HG02973 (cell line): ENCODE measurements around the gene GALNTL6.
"Not testable (repeated sequence)": the region's sequence is repeated elsewhere in the genome, so short reads cannot be mapped to it uniquely, and the experiment has no call there.

Experiments
- ATAC-seq: cut with Tn5 transposase; IDR thresholded peaks from one replicate; pipeline ENCODE4 v1.9.1; 2021; ENCODE audit warnings: moderate library complexity; ENCODE audit not compliant: unreplicated experiment

The GALNTL6 gene

DNA sequence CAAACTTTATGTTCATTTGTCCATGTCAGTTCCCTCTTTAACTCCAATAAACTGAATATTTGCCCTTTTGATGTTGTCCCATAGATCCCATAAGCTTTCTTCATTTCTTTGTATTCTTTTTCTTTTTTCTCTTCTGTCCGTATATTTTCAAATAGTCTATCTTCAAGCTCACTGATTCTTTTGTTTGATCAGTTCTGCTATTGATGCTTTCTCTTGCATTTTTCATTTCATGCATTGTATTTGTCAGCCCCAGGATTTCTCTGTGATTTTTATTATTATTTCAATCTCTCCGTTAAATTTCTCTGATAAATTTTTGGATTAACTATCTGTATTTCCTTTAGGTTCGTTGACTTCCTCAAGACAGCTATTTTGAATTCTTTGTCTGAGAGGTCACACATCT lies 1082.5 kb downstream of the GALNTL6 start:
- no peak for ATAC-seq

DNA sequence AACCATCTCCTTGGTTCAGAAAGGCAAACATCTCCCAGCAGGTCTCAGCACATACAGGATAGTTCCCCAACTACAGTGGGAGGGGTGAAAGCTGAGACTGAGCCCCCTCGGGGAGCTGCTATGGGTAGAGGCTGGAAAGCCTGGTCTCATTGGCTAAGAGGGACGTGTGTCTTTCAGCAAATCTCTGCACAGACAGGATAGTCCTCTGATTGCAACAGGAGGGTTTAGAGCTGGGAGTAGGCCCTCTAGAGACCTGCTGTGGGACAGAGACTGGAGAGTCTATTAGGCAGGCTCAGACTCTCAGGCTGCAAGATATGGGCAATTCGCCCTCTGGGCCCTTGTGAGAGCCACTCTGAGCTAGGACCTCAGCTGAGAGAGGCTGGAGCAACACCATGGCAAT lies 1083.8 kb downstream of the GALNTL6 start:
- ATAC-seq = no peak

DNA sequence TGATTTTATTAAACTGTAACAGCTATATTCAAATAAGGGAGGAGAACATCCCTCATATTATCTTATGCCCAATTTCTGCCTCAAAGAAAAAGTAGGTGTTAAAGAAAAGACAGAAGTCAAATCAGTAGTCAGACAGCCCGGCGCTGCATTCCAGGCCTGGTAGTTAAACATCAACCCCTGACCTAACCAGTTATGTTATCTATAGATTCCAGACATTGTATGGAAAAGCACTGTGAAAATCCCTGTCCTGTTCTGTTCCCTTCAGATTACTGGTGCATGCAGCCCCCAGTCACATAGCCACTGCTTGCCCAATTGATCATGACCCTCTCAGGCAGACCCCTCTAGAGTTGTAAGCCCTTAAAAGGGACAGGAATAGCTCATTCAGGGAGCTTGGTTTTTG lies 1085.5 kb downstream of the GALNTL6 start:
- no peak for ATAC-seq

DNA sequence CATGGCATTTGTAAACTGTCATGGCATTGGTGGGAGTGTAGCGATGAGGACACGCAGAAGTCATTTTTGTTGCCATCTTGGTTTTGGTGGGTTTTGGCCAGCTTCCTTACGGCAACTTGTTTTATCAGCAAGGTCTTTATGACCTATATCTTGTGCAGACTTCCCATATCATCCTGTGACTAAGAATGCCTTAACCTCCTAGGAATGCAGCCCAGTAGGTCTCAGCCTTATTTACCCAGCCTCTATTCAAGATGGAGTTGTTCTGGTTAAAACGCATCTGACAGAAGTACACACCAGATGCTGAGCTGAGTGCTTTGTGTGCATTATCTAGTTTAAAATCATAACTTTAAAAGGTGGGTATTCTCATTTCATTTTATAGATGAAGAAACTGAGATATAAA lies 1086.7 kb downstream of the GALNTL6 start:
- ATAC-seq = no peak

DNA sequence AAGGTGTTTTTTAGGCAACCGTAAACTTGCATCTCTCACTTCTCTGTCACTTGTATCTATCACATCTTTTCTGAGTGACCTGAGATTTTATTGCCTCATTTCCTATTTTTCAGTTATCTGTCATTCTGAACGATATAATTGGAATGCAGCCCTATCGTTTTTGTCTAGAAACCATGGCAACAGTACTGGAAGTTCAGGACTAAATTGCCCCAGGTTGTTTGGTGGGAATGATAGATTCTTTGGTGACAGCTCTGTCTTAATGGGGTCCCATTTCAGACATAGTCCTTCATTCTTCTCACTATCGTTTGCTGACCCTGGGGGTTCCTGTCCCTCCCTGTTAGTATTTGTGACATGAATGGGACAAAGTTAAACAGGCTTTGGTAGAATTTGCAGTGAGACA lies 1087.7 kb downstream of the GALNTL6 start:
- no peak for ATAC-seq

DNA sequence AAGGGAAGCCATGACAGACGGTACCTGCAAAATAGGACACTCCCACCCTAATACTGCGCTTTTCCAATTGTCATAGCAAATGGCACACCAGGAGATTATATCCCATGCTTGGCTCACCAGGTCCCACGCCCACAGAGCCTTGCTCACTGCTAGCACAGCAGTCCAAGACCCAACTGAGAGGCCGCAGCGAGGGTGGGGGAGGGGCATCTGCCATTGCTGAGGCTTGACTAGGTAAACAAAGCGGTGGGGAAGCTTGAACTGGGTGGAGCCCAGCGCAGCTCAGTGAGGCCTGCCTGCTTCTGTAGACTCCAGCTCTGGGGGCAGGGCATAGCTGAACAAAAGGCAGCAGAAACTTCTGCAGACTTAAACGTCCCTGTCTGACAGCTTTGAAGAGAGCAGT lies 1099.3 kb downstream of the GALNTL6 start:
- ATAC-seq = not testable (repeated sequence)

DNA sequence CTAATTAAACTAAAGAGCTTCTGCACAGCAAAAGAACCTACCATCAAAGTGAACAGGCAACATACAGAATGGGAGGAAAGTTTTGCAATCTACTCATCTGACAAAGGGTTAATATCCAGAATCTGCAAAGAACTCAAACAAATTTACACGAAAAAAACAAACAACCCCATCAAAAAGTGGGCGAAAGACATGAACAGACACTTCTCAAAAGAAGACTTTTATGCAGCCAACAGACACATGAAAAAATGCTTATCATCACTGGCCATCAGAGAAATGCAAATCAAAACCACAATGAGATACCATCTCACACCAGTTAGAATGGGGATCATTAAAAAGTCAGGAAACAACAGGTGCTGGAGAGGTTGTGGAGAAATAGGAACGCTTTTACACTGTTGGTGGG lies 1104.2 kb downstream of the GALNTL6 start:
- ATAC-seq = not testable (repeated sequence)

DNA sequence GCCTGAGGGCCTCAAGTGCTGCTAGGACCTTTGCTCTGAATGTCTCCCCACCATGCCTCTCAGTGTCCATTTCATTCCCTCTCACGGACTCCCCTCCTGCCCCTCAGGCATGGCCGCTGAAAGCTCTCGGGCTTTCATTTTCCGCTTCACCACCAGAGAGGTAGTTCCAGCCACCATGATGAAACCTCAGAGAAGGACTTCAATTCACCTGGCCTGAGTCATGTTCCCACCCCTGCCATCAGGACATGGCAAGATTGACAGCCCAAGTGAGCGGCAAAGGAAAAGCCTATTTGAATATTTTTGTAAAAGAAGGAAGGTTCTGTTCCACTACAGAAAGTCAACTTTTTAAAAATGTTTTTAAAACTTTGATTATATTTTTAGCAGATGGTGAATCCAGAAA lies 1106.1 kb downstream of the GALNTL6 start:
- no peak for ATAC-seq

DNA sequence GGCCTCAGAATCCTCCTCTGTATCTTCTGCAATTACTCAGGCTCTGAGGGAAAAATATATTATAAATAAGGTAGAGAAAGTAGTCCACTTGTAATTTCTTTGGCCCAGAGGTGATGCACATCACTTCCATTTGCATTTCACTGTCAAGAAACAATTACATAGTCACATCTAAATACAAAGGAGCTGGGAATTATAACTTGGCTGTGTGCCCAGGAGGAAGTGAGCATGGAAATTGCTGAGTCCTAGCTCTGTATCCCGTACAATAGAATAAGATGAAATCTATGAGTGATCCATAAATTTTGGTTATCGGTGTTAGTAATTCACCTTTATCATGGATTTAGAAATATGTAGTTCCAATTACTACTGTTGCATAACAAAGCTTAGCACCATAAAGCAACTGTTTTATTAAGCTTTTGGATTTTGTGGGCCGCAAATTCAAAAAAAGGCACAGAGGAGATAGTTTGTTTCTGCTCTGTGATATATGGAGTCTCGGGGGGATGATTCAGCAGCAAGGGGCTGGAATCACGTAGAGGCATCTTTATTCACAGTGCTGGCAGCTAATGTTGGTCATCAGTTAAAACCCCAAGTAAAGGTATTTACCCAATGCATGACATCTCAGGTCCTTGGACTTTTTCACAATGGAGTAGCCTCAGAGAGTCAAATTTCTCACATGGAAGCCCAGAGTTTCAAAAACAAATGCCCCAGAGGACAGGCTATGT lies 1114.1 kb downstream of the GALNTL6 start:
- ATAC-seq = no peak

DNA sequence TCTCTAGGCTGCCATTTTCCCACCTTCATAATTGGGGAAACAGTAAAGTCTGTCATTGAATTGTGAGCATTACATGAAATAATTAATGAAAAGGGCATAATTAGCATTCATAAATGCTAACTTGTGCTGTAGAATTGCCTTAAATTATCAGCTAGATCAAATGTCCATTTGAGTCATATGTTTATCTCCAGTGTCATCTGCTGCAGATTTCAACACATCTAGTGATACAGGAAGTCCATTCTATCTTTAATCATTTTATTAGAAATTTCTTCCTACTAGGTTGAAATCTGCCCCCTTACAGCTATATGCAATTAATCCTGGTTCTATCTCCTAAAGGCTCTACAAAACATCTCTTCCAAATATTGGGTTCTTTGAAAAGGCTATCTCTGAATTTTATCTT lies 1115.1 kb downstream of the GALNTL6 start:
- ATAC-seq = no peak

DNA sequence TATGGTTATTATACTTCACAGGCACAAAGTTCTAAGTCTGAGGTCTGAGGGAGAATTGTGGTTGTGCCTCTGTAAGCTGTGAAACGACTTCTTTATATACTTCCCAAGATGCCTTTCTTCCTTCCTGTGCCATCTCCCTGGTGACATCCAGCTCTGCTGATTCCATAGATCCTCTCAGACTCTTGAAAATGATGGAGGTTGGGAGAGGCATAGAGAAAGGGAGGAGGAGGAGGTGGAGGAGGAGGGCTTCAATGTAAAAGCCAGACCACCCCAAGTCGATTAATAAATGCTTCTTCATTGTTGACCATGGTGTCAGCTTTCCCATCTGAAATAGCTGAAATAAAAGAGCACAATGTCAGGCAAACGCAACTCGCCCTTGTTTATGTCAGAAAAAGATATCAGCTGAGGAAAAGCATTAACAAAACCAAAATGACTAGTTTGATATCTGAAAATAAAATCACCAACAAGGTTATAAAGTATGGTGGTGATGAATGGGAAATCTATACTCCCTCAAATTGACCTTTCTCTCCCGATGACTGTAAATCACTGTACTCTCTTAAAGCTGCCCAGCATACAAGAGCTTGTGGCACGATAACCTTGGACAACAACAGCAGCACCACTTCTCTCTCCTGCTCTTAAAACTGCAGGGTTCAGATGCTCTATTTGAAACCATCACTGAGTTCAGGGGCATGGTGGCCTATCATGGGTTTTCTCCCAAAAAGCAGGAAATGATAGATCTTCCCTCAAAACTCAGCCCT lies 1125.0 kb downstream of the GALNTL6 start:
- ATAC-seq = no peak

DNA sequence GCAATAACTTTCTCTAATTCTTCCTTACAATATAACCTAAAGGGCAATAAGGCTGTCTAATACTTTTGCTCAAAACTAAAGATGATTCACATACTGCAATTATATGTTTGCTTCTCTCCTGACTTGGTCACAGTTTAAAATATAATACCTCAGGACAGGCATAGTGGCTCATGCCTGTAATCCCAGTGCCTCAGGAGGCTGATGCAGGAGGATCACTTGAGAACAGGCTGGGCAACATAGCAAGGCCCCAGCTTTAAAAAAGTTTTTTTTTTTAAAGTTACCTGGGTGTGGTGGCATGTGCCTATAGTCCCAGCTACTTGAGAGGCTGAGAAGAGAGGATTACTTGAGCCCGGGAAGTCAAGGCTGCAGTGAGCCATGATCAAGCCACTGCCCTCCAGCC lies 1125.7 kb downstream of the GALNTL6 start:
- ATAC-seq = no peak

DNA sequence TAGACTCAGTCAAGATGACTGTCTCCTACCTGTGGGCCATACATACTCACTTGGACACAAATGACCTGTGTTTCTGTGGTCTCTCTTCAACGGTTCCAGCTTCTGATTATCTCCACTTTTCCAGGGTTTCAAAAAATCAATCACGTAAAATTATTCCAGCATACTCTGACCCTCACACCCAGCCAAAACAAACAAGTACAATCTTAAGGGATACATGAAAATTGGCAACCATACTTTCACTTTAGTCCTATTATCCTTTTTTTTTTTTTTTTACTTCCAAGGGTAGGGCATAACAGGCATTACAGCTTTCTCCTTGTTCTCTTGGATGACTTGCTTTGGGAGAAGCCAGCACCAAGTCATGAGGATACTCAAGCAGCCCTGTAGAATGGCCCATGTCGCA lies 1129.6 kb downstream of the GALNTL6 start:
- ATAC-seq = no peak

DNA sequence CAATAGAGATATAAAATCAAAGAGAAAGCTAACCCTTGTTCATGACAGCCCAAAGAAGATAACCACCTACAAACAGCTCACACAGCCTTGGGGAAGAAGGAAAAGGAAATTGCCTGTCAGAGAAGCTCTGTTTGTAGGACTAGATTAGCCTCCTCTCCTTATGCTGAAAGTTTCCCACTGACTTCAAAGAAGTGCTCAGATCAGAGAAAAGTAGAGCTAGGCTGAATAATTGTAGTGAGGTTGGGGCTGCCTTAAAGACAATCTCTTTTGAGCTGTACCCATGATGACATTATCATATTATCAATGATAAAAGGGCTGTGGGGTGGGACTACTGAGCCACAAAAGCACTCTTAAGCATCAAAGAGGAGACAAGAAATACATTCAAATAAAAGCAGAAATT lies 1132.4 kb downstream of the GALNTL6 start:
- no peak for ATAC-seq

DNA sequence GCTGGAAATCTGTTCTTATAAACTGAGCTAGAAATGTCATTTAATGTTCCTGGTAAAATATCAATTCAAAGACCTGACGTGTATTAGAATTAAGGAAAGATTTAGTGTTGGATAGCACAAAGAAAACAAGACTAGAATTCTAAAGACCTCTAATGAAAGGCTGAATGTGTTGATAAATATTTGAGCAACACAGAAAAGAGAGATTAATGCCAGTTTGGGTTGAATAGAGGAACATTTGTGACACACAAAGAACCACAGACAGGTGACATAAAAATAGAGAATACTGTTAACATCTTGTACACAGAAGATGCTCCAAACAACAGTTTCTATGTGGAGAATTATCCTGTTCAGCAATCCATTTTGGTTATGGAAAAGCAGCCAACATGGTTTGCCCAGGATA lies 1133.3 kb downstream of the GALNTL6 start:
- no peak for ATAC-seq

DNA sequence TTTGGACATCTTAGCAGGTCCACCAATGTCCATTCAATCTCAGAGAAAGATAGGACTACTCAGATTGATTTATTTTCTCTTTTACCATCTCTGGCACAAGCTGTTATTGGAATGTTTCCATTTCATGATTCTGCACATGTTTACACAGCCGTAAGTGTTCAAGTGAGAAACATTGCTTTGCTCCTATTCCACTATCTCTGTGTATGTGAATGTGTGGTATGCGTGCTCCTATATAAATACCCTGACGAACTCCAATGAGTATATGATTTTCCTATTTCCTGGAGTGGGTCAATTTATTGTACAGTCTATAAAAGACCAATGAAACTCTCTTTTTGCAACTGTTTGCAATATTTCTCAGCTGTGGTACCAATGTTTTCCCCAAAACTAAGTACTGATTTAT lies 1134.4 kb downstream of the GALNTL6 start:
- ATAC-seq = no peak

DNA sequence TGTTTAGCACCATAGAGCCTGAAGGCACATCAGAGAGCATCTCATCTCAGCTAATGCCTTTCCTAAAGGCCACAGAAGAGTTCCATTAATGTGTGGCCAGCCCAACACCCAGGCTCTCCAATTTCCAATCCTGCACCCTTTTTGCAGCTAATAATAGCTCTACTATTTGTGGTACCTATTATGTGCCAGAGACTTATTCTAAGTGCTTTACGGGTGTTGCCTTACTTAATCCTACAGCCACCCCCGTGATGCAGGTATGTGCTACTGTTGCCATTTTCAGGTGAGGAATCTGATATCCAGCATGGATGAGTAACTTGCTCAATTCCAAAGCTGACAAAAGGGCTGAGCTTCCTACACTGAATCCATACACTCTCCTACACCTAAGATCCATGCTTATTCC lies 1137.8 kb downstream of the GALNTL6 start:
- no peak for ATAC-seq

DNA sequence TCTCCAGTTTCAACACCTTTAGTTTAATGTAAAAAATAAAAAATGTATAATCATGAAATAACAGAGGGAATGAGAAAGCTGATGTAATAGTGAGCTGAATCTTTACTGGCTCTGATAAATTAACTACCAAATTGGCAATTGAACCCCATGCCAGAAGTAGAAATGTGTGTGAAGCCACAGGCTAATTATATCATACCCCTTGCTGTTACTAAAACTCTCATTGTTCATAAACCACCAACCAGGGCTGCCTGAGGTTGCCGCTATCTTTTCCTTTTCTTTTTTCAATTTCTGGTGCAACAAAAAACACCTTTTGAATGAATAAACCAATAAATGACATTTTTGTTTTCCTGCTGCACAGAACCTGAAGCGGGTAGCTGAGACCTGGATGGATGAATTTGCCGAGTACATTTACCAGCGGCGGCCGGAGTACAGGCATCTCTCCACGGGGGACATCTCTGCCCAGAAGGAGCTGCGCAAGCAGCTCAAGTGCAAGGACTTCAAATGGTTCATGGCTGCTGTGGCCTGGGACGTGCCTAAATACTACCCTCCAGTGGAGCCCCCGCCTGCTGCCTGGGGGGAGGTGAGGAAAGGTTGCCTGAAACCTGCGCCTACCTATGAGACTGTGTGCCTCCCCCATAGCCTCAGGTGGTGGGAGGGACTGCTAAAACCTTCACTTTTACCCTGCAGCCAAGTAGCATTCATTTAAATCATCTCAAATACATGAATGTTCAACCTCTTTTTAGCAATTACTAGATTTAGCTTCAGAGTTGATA lies 1138.7 kb downstream of the GALNTL6 start:
- ATAC-seq = no peak

DNA sequence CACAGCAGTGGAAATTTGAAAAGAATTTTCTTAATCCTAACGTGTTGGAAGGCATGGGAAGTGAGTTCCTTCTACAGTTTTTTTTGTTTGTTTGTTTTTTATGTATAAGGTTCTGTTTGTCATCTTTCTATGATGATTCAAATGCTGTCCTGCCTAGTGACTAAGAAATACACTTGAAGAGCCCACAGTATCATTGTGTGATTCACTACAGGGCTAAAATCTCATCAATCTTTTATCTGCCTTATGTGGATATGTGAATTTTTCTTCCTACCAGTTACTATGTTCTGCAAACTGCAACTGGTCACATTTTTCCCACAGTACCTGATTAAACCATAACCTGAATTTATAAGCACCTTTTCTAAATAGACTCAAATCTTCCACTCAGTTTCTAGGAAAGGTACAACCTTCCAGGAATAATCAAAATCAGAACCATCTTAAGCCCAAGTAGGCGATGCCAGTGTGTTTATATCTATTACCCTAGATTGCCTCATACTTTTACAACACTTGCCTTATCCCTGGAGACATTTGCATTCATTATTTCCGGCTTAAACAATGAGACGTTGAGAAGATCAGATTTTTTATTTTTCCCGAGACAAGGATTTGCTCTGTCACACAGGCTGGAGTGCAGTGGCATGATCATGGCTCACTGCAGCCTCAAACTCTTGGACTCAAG lies 1140.8 kb downstream of the GALNTL6 start:
- ATAC-seq = no peak

DNA sequence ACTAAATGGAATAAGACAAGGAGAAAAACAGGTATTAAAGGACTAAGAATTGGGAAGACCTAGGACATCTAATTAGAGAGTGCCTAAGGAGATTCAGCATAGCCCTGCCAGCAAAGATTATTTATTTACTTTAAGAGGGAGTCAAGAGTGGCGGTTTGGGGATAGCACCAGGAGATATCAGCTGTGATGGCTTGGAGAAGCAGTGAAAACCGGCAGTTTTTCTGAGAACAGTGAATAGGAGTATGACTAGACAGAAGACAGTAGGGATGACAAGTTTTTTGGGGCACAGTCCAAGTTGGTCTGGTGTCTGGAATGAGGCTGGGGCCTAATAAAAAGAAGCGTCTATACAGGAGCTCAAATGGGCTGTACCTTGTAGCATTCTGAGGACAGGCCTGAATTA lies 1143.1 kb downstream of the GALNTL6 start:
- ATAC-seq = not testable (repeated sequence)

DNA sequence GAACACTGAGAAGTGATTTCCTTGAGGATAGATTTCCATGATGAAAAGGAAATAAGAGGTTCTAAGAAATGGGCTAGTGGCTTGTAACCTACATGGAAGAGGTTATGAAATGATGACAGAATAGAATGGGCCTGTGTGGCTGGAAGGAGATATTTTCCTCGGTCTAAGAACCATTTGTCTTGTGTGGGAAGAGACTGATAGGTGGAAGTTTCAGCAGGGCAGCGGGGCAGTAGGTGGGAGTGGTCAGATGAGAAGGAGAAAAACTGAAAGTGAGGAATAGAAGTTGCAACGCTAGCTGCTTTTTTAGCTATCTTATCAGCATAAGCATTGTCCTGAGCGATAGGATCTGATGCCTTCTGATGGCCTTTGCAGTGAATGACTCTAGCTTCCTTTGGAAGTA lies 1144.0 kb downstream of the GALNTL6 start:
- no peak for ATAC-seq
